Endodermal cell (in vitro differentiated cells): Measurements from ENCODE around the gene ISX. TPM values are rescaled to one million over a fixed set of nuclear protein-coding genes. Genes with fewer than 3 reads are reported as not detected.

Experiments
- DNase-seq: peaks from one replicate; pipeline ENCODE4 v3.0.0-alpha.2; 2017
- H3K27ac ChIP-seq: 2 replicates; pipeline ENCODE4 v1.5.1; 2013; ENCODE audit warnings: mild to moderate bottlenecking, low read depth, low read length, moderate library complexity
- H3K27me3 ChIP-seq: 2 replicates; pipeline ENCODE4 v1.6.1; 2013; ENCODE audit warnings: mild to moderate bottlenecking, low read length, moderate library complexity; ENCODE audit not compliant: insufficient read depth, control insufficient read depth, poor library complexity, severe bottlenecking
- H3K36me3 ChIP-seq: 2 replicates; pipeline ENCODE4 v1.7.0; 2013; ENCODE audit warnings: mild to moderate bottlenecking, low read length, moderate library complexity; ENCODE audit not compliant: control insufficient read depth, insufficient read depth
- H3K4me1 ChIP-seq: one replicate; pipeline ENCODE4 v1.7.0; 2013; ENCODE audit warnings: low read length; ENCODE audit not compliant: control insufficient read depth, insufficient read depth
- H3K4me3 ChIP-seq: 2 replicates; pipeline ENCODE4 v1.5.1; 2013; ENCODE audit warnings: mild to moderate bottlenecking, low read length, moderate library complexity
- H3K9ac ChIP-seq: 2 replicates; pipeline ENCODE4 v1.6.1; 2013; ENCODE audit warnings: mild to moderate bottlenecking, low read length, moderate library complexity; ENCODE audit not compliant: poor library complexity, severe bottlenecking; ENCODE audit errors: extremely low read depth
- H3K9me3 ChIP-seq: 2 replicates; pipeline ENCODE4 v1.6.1; 2013; ENCODE audit warnings: mild to moderate bottlenecking, low read length, moderate library complexity; ENCODE audit not compliant: control insufficient read depth
- H3K27ac Mint-ChIP-seq: 2 replicates; pipeline ENCODE4 v1.8.0; 2020; ENCODE audit warnings: mixed read lengths
- H3K27me3 Mint-ChIP-seq: 2 replicates; pipeline ENCODE4 v1.8.0; 2021; ENCODE audit warnings: mild to moderate bottlenecking, mixed read lengths; ENCODE audit not compliant: insufficient read depth
- H3K36me3 Mint-ChIP-seq: 2 replicates; pipeline ENCODE4 v1.8.0; 2020; ENCODE audit warnings: low read depth, mixed read lengths
- H3K4me1 Mint-ChIP-seq: 2 replicates; pipeline ENCODE4 v1.8.0; 2020; ENCODE audit warnings: mixed read lengths
- H3K4me3 Mint-ChIP-seq: 2 replicates; pipeline ENCODE4 v1.8.0; 2020; ENCODE audit warnings: mild to moderate bottlenecking, moderate library complexity, mixed read lengths
- H3K9me3 Mint-ChIP-seq: 2 replicates; pipeline ENCODE4 v1.8.0; 2020; ENCODE audit warnings: mild to moderate bottlenecking, mixed read lengths
- WGBS, 2 experiments: methylation state at CpG; one replicate each; pipeline versions ENCODE4 v1.1.5 to v1.1.7; 2013; ENCODE audit warnings: missing lambda C conversion rate in 2 of 2, mixed read lengths in 1 of 2; ENCODE audit not compliant: insufficient coverage in 1 of 2, insufficient read length in 1 of 2; 5-methylcytosine and 5-hydroxymethylcytosine counted together
- total RNA-seq, 2 donors: library from RNA; stranded (reverse); fragmentation: NEBNext Ultra II Directional in 1 of 2; extraction: Animal tissue kit (Norgen Biotek cat#: 25700) in 1 of 2; gene quantifications; 2 replicates in 1 of 2; 3 replicates in 1 of 2; pipeline ENCODE4 v1.2.1, GENCODE V29; 2021
- TF ChIP-seq, protein P1 (sequence below): fragments of 200-600 bp; sonication (generic); conservative IDR thresholded peaks from 2 replicates; pipeline ENCODE4 v1.5.0; 2021; ENCODE audit warnings: antibody characterized with exemption, mild to moderate bottlenecking

The ISX gene
- total RNA-seq, 2 donors from 2014 or later, result 0.07 to 0.13 TPM

DNA sequence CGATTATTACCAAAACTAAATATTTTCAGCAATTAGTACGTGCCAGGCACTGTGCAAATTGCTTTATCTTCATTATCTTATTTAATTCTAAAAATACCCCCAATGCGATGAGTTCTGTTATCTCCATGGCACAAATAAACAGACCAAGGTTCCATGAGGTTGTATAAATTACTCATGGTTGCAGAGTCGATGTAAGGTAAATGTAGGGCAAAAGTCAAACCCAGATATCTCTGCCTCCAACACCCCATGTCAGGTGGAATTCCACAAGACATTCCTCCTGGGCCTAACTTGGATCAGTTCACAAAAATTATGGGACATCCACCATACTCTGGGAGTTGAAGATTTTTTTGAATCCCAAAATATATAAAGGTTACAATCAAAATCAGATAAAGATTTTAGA lies 43.7 kb downstream of the ISX start:
- Histone ChIP-seq H3K9me3 (no peaks in the 10 kb centered on the region), H3K4me3 (no peak overlapping the region), H3K27ac (no peak overlapping the region), H3K36me3 (no peaks in the 10 kb centered on the region), H3K4me1 (no peaks in the 10 kb centered on the region), H3K9ac (no peak overlapping the region), H3K27me3 (no peaks in the 10 kb centered on the region)
- H3K4me1 Mint-ChIP-seq, result no peaks in the 10 kb centered on the region
- peaks cover 13% of the 10 kb centered on the region for H3K27me3 Mint-ChIP-seq
- 58 to 83% methylated on average over 1 to 3 of the region's 4 CpGs for WGBS, 2 experiments
- H3K4me3 Mint-ChIP-seq, result no peak overlapping the region
- TF ChIP-seq, protein P1, sequence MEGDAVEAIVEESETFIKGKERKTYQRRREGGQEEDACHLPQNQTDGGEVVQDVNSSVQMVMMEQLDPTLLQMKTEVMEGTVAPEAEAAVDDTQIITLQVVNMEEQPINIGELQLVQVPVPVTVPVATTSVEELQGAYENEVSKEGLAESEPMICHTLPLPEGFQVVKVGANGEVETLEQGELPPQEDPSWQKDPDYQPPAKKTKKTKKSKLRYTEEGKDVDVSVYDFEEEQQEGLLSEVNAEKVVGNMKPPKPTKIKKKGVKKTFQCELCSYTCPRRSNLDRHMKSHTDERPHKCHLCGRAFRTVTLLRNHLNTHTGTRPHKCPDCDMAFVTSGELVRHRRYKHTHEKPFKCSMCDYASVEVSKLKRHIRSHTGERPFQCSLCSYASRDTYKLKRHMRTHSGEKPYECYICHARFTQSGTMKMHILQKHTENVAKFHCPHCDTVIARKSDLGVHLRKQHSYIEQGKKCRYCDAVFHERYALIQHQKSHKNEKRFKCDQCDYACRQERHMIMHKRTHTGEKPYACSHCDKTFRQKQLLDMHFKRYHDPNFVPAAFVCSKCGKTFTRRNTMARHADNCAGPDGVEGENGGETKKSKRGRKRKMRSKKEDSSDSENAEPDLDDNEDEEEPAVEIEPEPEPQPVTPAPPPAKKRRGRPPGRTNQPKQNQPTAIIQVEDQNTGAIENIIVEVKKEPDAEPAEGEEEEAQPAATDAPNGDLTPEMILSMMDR, result no peak
- DNase-seq, result peak; percentile 1
- no peaks in the 10 kb centered on the region for H3K36me3 Mint-ChIP-seq
- H3K27ac Mint-ChIP-seq, result no peak overlapping the region
- no peaks in the 10 kb centered on the region for H3K9me3 Mint-ChIP-seq

DNA sequence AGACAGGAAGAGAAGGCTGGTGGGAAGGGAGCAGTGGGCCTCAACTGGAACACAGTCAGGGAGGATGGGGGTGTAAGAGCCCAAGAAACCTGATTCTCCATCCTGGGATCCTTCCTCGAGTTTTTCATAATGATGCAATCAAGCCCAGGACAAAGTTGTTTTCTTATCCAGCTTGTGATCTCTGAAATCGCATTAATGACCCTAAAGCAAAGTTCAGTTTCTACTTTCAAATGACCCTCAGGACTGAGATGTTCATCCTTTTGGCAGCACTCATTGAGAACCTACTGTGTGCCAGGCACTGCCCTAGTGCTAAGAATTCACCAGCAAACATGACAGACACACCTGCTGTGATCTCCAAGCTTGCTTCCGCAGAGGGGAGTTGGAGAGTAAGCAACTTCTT lies 45.3 kb downstream of the ISX start:
- TF ChIP-seq, protein P1, result no peak
- WGBS, 2 experiments, result 89 to 92% methylated on average over 2 to 3 of the region's 3 CpGs
- Mint-ChIP-seq H3K4me1 (no peaks in the 10 kb centered on the region), H3K9me3 (no peaks in the 10 kb centered on the region), H3K36me3 (no peaks in the 10 kb centered on the region), H3K27ac (no peak overlapping the region), H3K27me3 (peaks cover 4% of the 10 kb centered on the region), H3K4me3 (no peak overlapping the region)
- peak; percentile 23 for DNase-seq
- no peak overlapping the region for H3K9ac ChIP-seq
- no peaks in the 10 kb centered on the region for H3K4me1 ChIP-seq
- no peaks in the 10 kb centered on the region for H3K27me3 ChIP-seq
- H3K36me3 ChIP-seq, result no peaks in the 10 kb centered on the region
- no peaks in the 10 kb centered on the region for H3K9me3 ChIP-seq
- H3K4me3 ChIP-seq, result no peak overlapping the region
- no peak overlapping the region for H3K27ac ChIP-seq

DNA sequence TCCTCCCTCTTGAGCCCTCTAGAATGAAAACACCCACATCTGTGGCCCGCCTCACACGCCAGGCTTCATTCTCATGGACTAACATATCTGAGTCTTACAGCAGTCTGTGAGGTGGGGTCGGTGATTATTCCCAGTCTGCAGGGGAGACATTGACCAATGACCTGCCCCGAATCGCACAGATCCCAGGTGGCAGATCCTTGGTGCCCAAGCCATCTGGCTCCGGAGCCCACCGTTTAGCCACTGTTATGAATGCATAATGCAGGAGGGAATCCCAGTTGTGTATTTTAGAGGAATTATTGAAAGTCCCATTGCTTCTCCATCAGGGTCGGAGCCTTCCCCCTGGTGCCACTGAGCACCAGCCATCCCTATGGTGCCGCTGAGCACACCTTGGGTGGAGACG lies 47.4 kb downstream of the ISX start:
- Histone ChIP-seq H3K9me3 (no peaks in the 10 kb centered on the region), H3K36me3 (no peaks in the 10 kb centered on the region), H3K4me1 (no peaks in the 10 kb centered on the region), H3K27ac (no peak overlapping the region), H3K4me3 (no peak overlapping the region), H3K27me3 (no peaks in the 10 kb centered on the region), H3K9ac (no peak overlapping the region)
- peaks cover 2% of the 10 kb centered on the region for H3K27me3 Mint-ChIP-seq
- H3K4me1 Mint-ChIP-seq, result no peaks in the 10 kb centered on the region
- TF ChIP-seq, protein P1, result no peak
- no peak overlapping the region for H3K4me3 Mint-ChIP-seq
- H3K9me3 Mint-ChIP-seq, result no peaks in the 10 kb centered on the region
- peak; percentile 17 for DNase-seq
- no peak overlapping the region for H3K27ac Mint-ChIP-seq
- WGBS, 2 experiments, result 78 to 95% methylated on average over 3 to 10 of the region's 10 CpGs
- H3K36me3 Mint-ChIP-seq, result no peaks in the 10 kb centered on the region
